HFFc6 (cell line): ENCODE data around the gene DHRS2. TPM values are rescaled to one million over a fixed set of nuclear protein-coding genes. Genes with fewer than 3 reads are reported as not detected.
A peak's percentile ranks its signal among the peaks of the same experiment; 100 is the strongest.
"Not testable (repeated sequence)": the region's sequence is repeated elsewhere in the genome, so short reads cannot be mapped to it uniquely, and the experiment has no call there.

Experiments
- DNase-seq: peaks from one replicate; pipeline ENCODE4 v3.0.0-alpha.2; 2018
- H3K27ac Mint-ChIP-seq: 2 replicates; pipeline ENCODE4 v1.8.0; 2020; ENCODE audit warnings: mild to moderate bottlenecking, mixed read lengths
- H3K27me3 Mint-ChIP-seq: 2 replicates; pipeline ENCODE4 v1.8.0; 2021; ENCODE audit warnings: mild to moderate bottlenecking, moderate library complexity, mixed read lengths; ENCODE audit not compliant: insufficient read depth
- H3K36me3 Mint-ChIP-seq: 2 replicates; pipeline ENCODE4 v1.8.0; 2021; ENCODE audit warnings: low read depth, mixed read lengths
- H3K4me1 Mint-ChIP-seq: 2 replicates; pipeline ENCODE4 v1.8.0; 2020; ENCODE audit warnings: low read depth, mixed read lengths
- H3K4me3 Mint-ChIP-seq: 2 replicates; pipeline ENCODE4 v1.8.0; 2020; ENCODE audit warnings: mild to moderate bottlenecking, moderate library complexity, mixed read lengths
- H3K9me3 Mint-ChIP-seq: 2 replicates; pipeline ENCODE4 v1.8.0; 2020; ENCODE audit warnings: mild to moderate bottlenecking, mixed read lengths
- CTCF ChIP-seq: fragments of 200-600 bp; sonication (generic); IDR thresholded peaks from 2 replicates; pipeline ENCODE4 v1.5.0; 2021; ENCODE audit warnings: antibody characterized with exemption, mild to moderate bottlenecking
- total RNA-seq, 6 experiments: library from RNA; stranded (reverse); fragmentation: NEBNext Ultra II Directional; extraction: Animal tissue kit (Norgen Biotek cat#: 25700); gene quantifications; 2 replicates in 1 of 6; 3 replicates in 5 of 6; pipeline ENCODE4 v1.2.3, GENCODE V29; 2021

The DHRS2 gene
- total RNA-seq, 6 experiments from 2014 or later: 0.31 to 0.91 (median 0.51) TPM

- DNase-seq: no peak
- Mint-ChIP-seq H3K9me3 (0 out of 2 replicates have a peak, but pooled peaks cover 2% of the 10 kb centered on the region), H3K36me3 (no peaks in the 10 kb centered on the region), H3K4me3 (no peak overlapping the region), H3K4me1 (peaks cover 13% of the 10 kb centered on the region), H3K27me3 (peaks cover 4% of the 10 kb centered on the region), H3K27ac (no peak overlapping the region)
- no peak for TF ChIP-seq CTCF
Observed at GRCh38 chr14:23630687-23631086, 5.5 kb upstream of the DHRS2 start.

- no peak overlapping the region for H3K27ac Mint-ChIP-seq
- no peaks in the 10 kb centered on the region for H3K36me3 Mint-ChIP-seq
- peaks cover 13% of the 10 kb centered on the region for H3K4me1 Mint-ChIP-seq
- no peak for DNase-seq
- H3K4me3 Mint-ChIP-seq: no peak overlapping the region
- TF ChIP-seq CTCF: no peak
- peaks cover 4% of the 10 kb centered on the region for H3K27me3 Mint-ChIP-seq
- peaks cover 2% of the 10 kb centered on the region; the same call in 1 of the 2 replicates for H3K9me3 Mint-ChIP-seq
Observed at GRCh38 chr14:23631234-23631633, 4.9 kb upstream of the DHRS2 start.

GRCh38 chr14:23631702-23632460 is 4.3 kb upstream of the DHRS2 start:
- H3K4me3 Mint-ChIP-seq: no peak overlapping the region
- peaks cover 13% of the 10 kb centered on the region for H3K4me1 Mint-ChIP-seq
- H3K36me3 Mint-ChIP-seq: no peaks in the 10 kb centered on the region
- peaks cover 5% of the 10 kb centered on the region for H3K9me3 Mint-ChIP-seq
- peak; percentile 98 for TF ChIP-seq CTCF
- H3K27me3 Mint-ChIP-seq: peaks cover 5% of the 10 kb centered on the region
- no peak overlapping the region for H3K27ac Mint-ChIP-seq
- DNase-seq: peak; percentile 67

- DNase-seq: no peak
- no peak overlapping the region for H3K27ac Mint-ChIP-seq
- peaks cover 8% of the 10 kb centered on the region for H3K9me3 Mint-ChIP-seq
- H3K27me3 Mint-ChIP-seq: peaks cover 9% of the 10 kb centered on the region
- H3K4me1 Mint-ChIP-seq: peaks cover 13% of the 10 kb centered on the region
- no peak for TF ChIP-seq CTCF
- no peak overlapping the region for H3K4me3 Mint-ChIP-seq
- no peaks in the 10 kb centered on the region for H3K36me3 Mint-ChIP-seq
Observed at GRCh38 chr14:23632461-23633159, 3.6 kb upstream of the DHRS2 start.

- peaks cover 13% of the 10 kb centered on the region for H3K4me1 Mint-ChIP-seq
- no peaks in the 10 kb centered on the region for H3K36me3 Mint-ChIP-seq
- TF ChIP-seq CTCF: 0 out of 2 replicates have a peak, but pooled peaks have one; percentile 21
- no peak for DNase-seq
- no peak overlapping the region for H3K4me3 Mint-ChIP-seq
- peaks cover 9% of the 10 kb centered on the region for H3K9me3 Mint-ChIP-seq
- H3K27me3 Mint-ChIP-seq: peaks cover 9% of the 10 kb centered on the region
- no peak overlapping the region for H3K27ac Mint-ChIP-seq
Observed at GRCh38 chr14:23633160-23633701, 2.9 kb upstream of the DHRS2 start.

- not testable (repeated sequence) for H3K4me3 Mint-ChIP-seq, H3K9me3 Mint-ChIP-seq, H3K36me3 Mint-ChIP-seq, H3K27ac Mint-ChIP-seq, DNase-seq, H3K27me3 Mint-ChIP-seq
- peaks cover 20% of the 10 kb centered on the region for H3K4me1 Mint-ChIP-seq
Observed at GRCh38 chr14:23634698-23635412, 1.3 kb upstream of the DHRS2 start.

- not testable (repeated sequence) for H3K27ac Mint-ChIP-seq, DNase-seq, H3K9me3 Mint-ChIP-seq, H3K4me3 Mint-ChIP-seq, H3K36me3 Mint-ChIP-seq, H3K27me3 Mint-ChIP-seq, H3K4me1 Mint-ChIP-seq
Observed at GRCh38 chr14:23637312-23637654, 1.1 kb downstream of the DHRS2 start.
